GM18517 (cell line): ENCODE results near the gene MCIDAS.

ENCODE experiments used
- ATAC-seq: cut with Tn5 transposase; IDR thresholded peaks from one replicate; pipeline ENCODE4 v1.9.1; 2021; ENCODE audit warnings: mild to moderate bottlenecking, moderate library complexity; ENCODE audit not compliant: unreplicated experiment

The MCIDAS gene

DNA sequence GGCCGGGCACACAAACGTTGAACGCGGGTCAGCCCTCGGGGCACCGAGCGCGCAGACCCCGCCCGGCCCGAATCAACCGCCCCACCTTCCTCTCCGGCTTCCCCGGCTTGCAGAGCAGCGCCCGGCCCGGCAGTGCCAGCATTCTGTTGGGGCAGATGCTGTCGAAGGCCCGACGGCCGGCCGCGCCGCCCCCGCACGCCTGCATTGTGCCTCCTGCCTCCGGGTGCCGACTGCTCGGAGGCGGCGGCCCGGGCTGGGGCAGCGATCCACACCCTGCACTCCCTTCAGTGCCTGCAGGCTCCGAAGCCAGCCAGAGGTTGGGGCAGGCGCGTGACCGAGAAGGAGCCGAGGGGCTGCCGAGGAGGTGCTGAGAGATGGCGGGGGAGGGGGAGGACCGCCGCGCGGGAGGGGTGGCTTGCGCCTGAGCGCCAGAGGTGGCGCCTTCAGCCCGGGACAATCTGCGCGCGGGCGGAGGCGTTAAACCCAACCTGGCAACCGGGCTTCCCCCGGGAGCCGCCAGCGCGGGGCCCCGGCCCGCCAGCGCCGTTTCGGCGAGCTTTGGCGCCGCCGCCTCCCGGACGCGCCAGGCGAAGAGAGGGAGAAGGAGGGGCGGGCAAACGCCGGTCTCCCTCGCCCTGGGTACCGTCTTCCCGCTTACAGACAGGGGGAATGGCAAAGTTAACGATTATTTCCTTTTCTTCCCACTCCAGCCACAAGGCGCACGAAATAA, at the start of gene MCIDAS:
Gene MCIDAS, minus strand, starts transcription at position 382 of the 730 bp plus-strand sequence. Its CDS starts 177 bp downstream, at position 205.
- peak; percentile 44 for ATAC-seq

DNA sequence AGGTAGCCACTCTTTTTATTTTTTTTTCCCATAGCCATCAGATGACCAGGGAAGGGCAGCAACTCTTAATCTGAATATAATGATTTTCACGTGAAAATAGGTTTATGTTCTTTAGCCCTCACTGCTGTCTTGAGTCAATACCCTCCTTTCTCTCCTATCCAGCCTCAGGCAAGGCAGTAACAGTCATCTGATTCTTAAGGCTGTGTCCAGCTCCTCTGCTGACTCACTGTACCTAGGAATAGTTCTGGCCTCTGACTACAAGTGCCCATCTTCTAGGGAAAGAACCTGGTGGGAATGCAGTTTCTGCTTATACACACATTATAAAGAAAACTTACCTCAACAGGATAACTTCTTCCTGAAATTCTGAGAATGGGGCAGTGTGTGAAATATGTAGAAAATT, 49.7 kb upstream of the MCIDAS start:
- no peak for ATAC-seq

GRCh38 chr5:55258339-55258738, 31.2 kb upstream of the MCIDAS start:
- ATAC-seq, result no peak

DNA sequence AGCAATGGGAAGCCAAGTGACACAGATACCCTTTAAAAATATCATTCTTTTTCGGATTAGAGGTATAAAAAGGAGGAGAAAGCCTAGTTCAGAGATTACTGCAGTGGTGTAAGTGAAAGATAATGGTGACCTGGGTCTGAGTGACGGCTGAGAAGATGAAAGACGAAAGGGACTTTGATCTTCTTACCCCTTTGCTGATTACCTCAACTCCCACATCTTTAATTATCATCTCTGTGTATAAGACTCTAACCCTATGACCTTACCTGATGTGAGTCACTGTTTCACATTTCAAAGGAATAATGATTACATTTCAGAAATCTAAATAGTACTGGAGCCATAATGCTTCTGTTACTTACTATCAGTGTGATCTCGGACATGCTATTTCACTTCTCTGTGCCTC, 27.7 kb upstream of the MCIDAS start:
- no peak for ATAC-seq

DNA sequence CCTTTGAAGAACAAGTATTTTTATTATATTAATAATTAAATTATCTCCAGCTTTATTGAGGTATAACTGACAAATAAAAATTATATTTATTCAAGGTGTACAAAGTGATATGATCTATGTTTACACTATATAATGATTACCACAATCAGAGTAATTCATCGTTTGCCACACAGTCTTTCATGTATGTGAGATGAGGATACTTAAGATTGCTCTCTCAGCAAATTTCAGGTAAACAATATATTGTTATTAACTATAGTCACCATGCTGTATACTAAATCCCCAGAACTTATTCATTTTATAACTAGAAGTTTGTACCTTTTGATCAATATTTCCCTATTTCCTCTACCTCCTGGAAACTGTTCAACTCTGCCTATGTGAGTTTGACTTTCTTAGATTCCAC, 22.9 kb upstream of the MCIDAS start:
- no peak for ATAC-seq

DNA sequence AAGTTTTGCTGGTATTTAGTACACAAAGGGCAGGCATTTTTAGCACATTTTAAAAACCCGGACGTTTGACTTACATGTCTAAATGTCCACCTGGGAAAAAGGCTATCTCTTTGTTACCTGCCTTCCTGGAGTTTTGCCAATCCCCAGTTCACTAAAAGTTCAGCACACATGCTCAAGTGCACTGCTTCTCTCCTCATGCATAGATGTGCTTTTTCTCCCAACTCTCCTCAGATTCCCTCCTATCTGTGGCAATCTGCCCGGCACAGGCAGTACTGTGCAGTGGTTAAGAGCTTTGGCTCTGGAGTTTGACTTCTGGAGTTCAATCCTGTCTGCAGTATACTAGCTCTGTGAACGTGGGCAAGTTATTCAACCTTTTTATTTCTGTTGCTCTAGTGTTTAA, 14.6 kb upstream of the MCIDAS start:
- ATAC-seq, result no peak

DNA sequence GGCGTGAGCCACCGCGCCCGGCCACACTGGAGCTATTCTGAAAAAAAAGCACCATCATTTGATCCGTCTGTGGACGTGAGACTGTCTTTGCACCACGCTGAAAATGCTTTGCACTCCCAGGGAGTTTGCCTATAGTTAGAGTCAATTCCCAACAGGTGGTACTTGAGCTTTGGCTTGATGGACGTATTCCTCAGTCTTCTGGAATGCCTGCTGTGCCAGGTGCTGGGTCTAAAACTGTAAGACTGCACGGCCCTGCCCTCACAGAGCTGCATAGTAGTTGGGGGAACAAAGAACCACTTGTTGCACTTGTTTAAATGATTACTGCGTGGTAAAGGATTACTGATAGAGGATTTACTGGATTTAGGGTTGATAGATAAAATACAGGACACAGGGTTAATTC, 9.7 kb upstream of the MCIDAS start:
- ATAC-seq, result no peak

DNA sequence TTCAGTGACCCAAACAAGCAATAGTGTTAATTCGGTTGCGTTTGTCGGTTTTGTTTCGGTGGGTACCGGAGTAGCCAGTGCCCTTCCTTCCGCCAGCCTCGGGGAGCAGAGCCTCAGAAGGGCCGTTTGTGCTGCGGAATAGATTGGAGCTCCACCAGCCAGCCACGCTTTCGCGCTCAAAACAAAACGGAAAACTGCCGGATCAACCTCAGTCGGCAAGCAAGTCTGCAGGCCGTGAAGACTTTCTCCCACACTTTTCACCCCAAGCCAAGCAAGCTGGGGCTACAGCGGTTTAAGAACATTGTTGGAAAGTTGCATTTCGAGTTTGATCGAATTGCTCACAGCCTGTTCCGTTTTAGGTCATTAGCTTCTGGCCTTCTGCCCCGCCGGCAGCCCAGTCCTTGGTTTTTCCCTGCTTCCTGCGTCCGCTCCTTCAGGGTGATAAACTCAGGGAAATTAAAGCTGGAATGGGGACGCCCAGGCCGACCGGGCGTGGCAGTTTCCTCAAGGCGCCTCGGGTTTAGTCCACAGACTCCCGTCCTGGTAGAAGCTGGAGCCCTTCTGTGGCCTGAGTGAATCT, 7.1 kb upstream of the MCIDAS start:
- no peak for ATAC-seq

DNA sequence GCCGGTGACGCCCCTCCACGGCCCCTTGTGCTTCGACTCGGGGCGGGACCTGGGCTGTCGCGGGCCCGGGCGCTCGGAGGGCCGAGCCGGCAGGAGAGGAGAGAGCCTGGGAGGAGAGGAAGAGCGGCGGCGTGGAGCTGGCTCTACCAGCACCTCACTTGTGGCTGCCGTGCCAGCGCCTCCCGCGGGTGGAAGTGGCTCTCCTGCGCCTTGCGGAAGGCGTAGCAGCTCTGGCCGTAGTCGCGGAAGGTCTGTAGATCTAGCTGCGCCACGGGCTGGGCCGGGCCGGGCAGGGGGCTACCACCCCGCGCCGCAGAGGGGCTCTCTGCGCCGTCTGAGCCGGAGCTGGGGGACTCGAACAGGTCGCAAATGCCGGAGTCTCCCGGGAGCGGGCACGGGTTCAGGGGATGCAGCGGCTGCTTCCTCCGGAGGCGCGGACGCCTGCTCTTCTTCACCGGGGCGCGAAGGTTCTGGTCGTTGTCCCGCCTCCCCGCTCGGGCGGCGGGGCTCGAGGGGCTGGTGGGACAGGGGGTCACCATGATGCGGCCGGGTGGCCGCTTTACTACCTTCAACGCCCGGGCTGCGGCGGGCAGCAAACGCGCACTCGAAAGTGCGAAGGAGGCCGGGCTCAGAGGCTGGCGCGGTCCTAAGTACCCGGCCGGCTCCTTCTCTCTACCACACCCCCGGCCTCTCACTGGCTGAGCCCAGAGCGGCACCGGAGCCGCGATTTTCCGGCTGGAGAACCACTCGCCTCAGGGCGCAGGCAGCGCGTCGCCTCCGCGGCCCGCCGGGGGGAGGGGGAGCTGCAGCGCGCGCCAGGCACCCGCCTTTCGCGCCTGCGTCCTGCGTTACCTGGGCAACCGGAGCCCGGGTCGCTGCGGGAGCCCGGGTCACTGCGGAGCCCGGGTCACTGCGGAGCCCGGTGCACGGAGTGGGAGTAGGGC, 6.1 kb upstream of the MCIDAS start, which contains the start of gene CCNO:
Gene CCNO, minus strand, starts transcription at position 624 of the 944 bp plus-strand sequence. Its CDS starts 85 bp downstream, at position 539.
- no peak for ATAC-seq

DNA sequence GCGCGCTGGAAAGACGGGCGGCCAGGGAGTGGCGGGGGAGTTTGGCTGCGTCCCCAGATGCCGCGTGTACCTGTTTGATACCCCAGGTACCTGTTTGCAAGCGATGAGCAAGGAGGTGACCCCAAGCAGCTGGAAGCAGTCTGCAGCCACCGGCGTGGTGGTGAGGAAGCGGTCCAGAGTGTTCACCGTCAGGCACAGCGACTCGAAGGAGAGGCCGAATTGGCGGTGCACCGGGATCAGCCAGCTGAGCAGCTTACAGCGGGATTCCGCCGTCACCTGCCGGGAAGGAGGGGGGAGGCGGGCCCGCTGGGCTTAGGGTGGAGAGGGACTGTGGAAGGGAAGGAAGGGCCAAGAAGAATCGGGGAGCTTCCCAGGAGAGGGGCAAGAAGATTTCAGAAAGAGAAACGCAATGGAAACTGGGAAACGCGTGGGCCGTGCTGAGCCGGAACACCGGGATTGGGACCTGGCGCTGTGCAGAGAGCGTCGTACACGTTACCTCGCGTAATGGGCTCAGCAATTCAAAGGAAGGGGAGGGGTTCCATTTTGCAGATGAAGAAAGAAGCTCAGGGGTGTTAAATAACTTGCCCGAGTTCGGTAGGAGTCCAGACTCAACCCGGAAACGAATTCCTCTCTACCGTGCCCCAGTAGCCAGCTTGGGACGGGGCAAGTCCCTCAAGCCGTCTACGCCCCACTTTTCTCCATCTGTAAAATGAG, 5.3 kb upstream of the MCIDAS start:
- ATAC-seq, result no peak

DNA sequence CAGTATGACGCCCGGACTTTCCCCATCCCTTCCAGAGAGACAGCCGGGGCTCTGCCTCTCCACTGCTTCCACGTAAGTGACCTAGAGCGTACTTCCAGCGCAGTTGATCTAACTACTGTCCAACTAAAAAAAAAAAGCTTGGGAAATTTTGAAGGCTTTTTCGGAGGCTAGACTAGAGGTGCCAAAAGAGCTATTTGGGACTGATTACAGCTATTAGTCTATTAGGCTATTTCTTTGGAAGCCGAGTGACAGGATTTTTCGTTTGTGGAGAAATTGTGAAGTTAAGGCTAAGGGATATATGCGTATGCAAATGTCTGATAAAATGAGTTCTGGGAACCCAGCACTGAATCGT, 4.8 kb upstream of the MCIDAS start:
- no peak for ATAC-seq

DNA sequence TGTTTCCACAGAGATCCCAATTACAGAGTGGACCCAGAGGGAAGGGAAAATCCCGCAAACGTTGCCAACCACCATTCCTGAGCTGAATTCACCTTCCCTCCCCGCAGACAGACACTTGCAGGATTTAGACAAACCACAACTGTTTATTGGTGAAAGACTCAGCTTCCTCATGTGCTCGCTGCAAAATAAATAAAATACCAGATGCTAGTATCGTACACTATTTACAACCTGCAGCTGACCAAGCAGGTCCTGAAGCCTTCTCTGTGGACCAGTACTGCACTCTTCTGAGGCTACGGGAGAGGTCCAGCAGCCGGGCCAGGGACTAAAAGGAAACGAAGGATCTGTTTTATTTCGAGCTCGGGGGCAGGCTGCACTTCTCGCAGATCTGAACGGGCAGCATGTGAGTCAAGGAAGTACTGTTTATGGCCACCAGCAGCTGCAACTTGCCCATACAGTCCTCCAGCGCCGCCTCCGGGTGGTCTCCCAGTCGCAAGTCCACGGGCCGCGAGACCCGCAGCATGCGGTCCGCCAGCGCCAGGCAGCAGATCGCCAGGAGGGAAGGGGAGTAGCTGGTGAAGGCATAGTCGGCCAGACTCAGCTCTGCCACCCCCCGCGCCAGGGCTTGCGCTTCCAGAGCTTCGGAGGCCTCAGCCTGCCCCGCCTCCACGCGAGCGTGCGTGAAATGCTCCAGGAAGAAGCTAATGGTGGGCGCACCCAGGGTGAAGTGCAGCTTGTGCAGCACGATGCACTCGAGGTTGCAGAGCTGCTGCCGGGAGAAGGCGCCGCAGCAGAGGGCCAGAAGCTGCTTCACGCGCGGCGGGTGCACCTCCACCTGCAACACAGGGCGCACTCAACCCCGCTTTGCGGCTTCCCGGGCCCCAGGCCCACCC, 4.2 kb upstream of the MCIDAS start:
- no peak for ATAC-seq

DNA sequence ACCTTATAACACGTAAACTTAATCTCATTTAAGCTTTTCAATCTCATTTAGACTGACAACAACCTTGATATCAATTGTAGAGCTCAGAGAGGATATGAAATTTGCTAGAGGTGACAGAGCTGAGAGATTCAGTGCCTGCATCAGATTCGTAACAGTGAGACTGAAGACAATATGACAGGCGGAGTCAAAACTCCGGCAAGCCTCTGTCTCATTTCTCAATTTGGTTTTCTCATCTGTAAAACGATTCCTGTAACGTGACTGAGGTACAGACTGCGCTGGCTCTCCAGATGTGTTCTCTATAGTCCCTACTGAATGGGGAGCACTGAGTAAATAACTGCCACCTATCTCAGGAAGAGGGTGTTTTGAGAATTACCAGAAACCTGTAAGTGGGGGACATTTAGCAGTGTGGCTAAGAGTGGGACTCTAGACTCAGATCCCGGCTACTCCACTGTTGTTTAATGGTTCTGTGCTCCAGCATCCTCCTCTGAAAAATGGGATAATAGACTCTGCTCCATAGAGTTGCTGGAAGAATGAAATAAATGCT, 3.0 kb upstream of the MCIDAS start:
- no peak for ATAC-seq

- ATAC-seq, result no peak
Measured at GRCh38 chr5:55227664-55228430, 732 bp upstream of the MCIDAS start.

DNA sequence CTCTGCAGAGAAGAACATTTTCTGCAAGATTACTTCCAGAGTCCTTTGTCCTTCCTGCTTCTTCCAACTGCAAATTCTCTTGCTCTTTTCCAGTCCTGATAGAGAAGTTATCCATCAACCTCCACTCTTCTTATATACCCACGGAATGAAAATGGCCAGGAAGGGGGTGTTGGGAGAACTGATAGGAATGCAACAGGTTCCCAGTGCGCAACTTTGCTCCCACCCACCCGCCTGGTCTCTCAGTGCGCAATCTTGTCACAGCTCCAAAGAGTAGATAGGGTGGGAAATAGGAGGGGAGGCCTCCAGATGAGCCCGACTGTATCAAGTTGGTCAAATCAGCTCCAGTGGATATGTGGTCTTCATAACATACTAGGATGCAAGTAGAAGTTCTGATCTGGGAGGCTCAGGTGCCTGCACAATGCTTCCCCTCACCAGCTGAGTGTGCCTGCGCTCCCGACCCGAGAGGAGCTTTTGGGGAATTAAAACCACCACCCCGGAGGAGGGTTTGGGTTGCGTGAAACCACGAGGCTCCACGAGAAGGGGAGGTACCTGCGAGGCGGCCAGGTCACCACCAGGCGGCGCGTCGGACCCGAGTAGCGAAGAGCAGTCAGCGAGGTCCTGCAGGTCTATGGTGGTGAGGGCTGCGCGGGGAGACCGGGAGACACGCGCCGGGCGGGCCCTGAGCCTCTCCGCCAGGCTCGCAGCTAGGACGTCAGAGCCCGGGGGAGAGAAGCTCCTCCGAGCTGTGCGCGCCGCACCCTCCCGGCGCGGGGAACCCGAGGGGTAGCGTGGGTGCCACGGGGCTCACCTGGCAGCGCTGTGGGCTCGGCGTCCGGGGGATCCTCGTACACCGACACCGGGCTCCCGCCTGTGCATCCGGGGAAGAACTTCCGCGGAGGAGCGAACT, 835 bp downstream of the MCIDAS start:
- ATAC-seq, result peak; percentile 48

DNA sequence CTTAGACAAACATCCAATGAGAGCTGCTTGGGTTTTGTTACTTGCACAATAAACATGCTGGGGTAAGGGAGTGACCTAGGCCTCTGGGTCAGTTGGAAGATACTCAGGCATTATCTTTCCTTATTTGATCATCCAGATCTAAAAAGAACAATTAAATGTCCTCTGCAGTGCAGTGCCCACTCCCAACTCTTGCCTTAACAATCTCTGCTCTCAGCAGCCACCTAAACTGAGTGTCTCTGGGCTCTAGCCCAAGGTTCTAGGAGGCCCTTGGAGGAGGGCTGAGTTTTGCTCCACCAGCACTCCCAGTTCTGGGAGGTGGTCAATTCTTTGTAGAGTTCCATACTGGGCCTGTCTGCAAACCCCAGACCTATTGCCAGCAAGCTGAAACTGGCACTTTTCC, 1.8 kb downstream of the MCIDAS start:
- ATAC-seq, result no peak

DNA sequence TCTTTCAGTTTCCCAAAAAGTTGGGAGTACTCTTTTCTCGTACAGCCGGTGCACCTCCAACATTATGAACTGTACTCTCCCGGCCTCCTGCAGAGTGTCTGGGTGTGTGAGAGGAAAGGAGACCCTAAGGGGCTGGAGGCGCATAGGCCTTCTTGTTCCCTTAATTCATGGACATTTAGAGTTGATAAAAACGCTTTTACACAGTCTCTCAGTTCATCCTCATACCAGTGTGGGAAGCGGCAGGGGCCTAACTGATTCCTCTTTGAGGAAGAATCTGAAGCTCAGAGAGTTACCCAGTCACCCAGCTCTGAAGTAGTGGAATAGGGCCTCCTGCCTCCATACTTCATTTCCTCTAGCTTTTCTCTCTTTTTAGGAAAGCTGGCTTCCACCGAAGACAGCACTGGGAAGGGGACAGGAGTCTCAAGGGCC, 3.3 kb downstream of the MCIDAS start:
- ATAC-seq, result no peak
